ENCODE results near the gene ABHD8. TPM values are rescaled to one million over a fixed set of nuclear protein-coding genes. Genes with fewer than 3 reads are reported as not detected.
"Not testable (repeated sequence)": the region's sequence is repeated elsewhere in the genome, so short reads cannot be mapped to it uniquely, and the experiment has no call there.

Gene ABHD8
- total RNA-seq, 1 donor from 2014 or later = 6.1 TPM

GRCh38 chr19:17283504-17283996 is 19.7 kb downstream of the ABHD8 start:
- Histone ChIP-seq H3K36me3 (ENCODE audit: control insufficient read depth, insufficient read depth, low read length) (peaks cover 2% of the 10 kb centered on the region), H3K27me3 (ENCODE audit: control insufficient read depth, insufficient read depth, low read length) (no peaks in the 10 kb centered on the region), H3K4me3 (ENCODE audit: low read depth, low read length) (no peak overlapping the region)
- FAIRE-seq (no peak), DNase-seq (ENCODE audit: low read depth) (no peak)
- TF ChIP-seq, protein P1, sequence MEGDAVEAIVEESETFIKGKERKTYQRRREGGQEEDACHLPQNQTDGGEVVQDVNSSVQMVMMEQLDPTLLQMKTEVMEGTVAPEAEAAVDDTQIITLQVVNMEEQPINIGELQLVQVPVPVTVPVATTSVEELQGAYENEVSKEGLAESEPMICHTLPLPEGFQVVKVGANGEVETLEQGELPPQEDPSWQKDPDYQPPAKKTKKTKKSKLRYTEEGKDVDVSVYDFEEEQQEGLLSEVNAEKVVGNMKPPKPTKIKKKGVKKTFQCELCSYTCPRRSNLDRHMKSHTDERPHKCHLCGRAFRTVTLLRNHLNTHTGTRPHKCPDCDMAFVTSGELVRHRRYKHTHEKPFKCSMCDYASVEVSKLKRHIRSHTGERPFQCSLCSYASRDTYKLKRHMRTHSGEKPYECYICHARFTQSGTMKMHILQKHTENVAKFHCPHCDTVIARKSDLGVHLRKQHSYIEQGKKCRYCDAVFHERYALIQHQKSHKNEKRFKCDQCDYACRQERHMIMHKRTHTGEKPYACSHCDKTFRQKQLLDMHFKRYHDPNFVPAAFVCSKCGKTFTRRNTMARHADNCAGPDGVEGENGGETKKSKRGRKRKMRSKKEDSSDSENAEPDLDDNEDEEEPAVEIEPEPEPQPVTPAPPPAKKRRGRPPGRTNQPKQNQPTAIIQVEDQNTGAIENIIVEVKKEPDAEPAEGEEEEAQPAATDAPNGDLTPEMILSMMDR (IDR thresholded peaks at IDR 0.05; ENCODE audit: insufficient read depth, low read length, severe bottlenecking) = no peak

GRCh38 chr19:17282488-17283125 is 20.6 kb downstream of the ABHD8 start:
- TF ChIP-seq, protein P1 (IDR thresholded peaks at IDR 0.05; ENCODE audit: insufficient read depth, low read length, severe bottlenecking) = peak; percentile 98
- FAIRE-seq = no peak

GRCh38 chr19:17281391-17282304 is 21.6 kb downstream of the ABHD8 start, which contains the start of gene ANKLE1:
Gene ANKLE1 (plus strand): TSS chr19:17281901. CDS start chr19:17281921, 20 bp downstream.
- Histone ChIP-seq H3K4me3 (ENCODE audit: low read depth, low read length) (peak within 1 kb of the TSS; percentile 36), H3K27me3 (ENCODE audit: control insufficient read depth, insufficient read depth, low read length) (no peaks in the 10 kb centered on the region), H3K36me3 (ENCODE audit: control insufficient read depth, insufficient read depth, low read length) (peaks cover 4% of the 10 kb centered on the region)
- DNase-seq (ENCODE audit: low read depth) (no peak), FAIRE-seq (no peak)
- TF ChIP-seq, protein P1 (IDR thresholded peaks at IDR 0.05; ENCODE audit: insufficient read depth, low read length, severe bottlenecking) = no peak

More at GRCh38 chr19:17282488-17283125, 20.6 kb downstream of the ABHD8 start:
- H3K36me3 ChIP-seq (ENCODE audit: control insufficient read depth, insufficient read depth, low read length) = peaks cover 2% of the 10 kb centered on the region
- DNase-seq (ENCODE audit: low read depth) = peak; percentile 55
- H3K4me3 ChIP-seq (ENCODE audit: low read depth, low read length) = peak overlapping the region; percentile 36
- H3K27me3 ChIP-seq (ENCODE audit: control insufficient read depth, insufficient read depth, low read length) = no peaks in the 10 kb centered on the region

DNA sequence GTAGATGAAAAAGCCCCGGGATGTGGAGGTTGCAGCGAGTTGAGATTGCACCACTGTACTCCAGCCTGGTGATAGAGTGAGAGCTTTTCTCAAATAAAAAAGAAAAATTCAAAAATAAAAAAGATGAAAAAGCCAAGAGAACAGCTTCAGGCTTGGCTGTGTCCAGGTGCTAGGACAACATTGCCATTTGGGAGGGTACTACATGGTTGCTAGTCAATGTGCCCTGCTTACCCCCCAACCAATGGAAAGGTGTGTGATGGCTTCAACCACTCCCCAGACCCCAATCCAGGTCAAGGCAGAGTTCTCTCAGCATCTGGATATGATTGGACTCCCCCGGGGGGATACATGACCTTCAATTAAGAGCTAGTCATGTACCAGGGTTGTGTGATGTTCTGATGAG is 23.8 kb downstream of the ABHD8 start:
- Histone ChIP-seq H3K36me3 (ENCODE audit: control insufficient read depth, insufficient read depth, low read length) (peaks cover 11% of the 10 kb centered on the region), H3K27me3 (ENCODE audit: control insufficient read depth, insufficient read depth, low read length) (no peaks in the 10 kb centered on the region), H3K4me3 (ENCODE audit: low read depth, low read length) (no peak overlapping the region)
- DNase-seq (ENCODE audit: low read depth) (no peak), FAIRE-seq (no peak)
- TF ChIP-seq, protein P1 (IDR thresholded peaks at IDR 0.05; ENCODE audit: insufficient read depth, low read length, severe bottlenecking) = no peak

- H3K4me3 ChIP-seq (ENCODE audit: low read depth, low read length) = no peak overlapping the region
- peaks cover 26% of the 10 kb centered on the region for H3K36me3 ChIP-seq (ENCODE audit: control insufficient read depth, insufficient read depth, low read length)
- no peak for FAIRE-seq
- TF ChIP-seq, protein P1 (IDR thresholded peaks at IDR 0.05; ENCODE audit: insufficient read depth, low read length, severe bottlenecking) = no peak
- DNase-seq (ENCODE audit: low read depth) = no peak
- no peaks in the 10 kb centered on the region for H3K27me3 ChIP-seq (ENCODE audit: control insufficient read depth, insufficient read depth, low read length)
Measured at GRCh38 chr19:17275441-17276175, 27.6 kb downstream of the ABHD8 start.

GRCh38 chr19:17274892-17275291 is 28.3 kb downstream of the ABHD8 start:
- H3K4me3 ChIP-seq (ENCODE audit: low read depth, low read length); FAIRE-seq; H3K27me3 ChIP-seq (ENCODE audit: control insufficient read depth, insufficient read depth, low read length); DNase-seq (ENCODE audit: low read depth): not testable (repeated sequence)
- H3K36me3 ChIP-seq (ENCODE audit: control insufficient read depth, insufficient read depth, low read length) = peaks cover 28% of the 10 kb centered on the region

Data from bronchial epithelial cell (primary cell).